ENCODE results near the gene ENTPD6. TPM values are rescaled to one million over a fixed set of nuclear protein-coding genes. Genes with fewer than 3 reads are reported as not detected.

The ENTPD6 gene
- total and polyA plus RNA-seq, 2 of the 4 experiments (the other 2 are of a cell fraction), result 61.1 to 98.6 TPM

DNA sequence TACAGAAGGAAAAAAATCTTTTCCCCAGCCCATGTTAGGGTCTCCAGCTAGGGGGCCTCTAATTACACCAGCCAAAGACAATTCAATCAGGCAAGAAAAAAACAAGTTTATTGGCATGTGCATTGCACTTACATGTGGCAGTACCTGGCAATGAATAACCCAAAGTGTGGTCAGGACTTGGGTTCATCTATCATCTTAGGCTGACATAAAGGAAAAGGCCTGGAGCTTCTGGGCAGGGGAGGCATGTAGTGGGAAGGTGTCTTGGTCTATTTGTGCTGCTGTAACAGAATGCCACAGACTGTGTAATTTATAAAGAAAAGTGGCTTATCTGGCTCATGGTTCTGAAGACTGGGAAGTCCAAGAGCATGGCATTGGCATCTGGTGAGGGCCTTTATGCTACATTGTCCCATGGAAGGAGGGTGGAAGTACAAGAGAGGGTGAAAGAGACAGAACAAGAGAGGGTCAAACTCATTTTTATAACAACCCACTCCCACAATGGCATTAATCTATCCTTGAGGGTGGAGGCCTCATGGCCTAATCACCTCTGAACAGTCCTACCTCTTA, 48.0 kb downstream of the ENTPD6 start:
- Histone ChIP-seq H4K91ac (ENCODE audit: insufficient read depth, low read depth, low read length) (no peak overlapping the region), H3K4me3 (ENCODE audit: insufficient read depth, low read depth, low read length) (no peak overlapping the region), H3K27me3 (ENCODE audit: control insufficient read depth, insufficient read depth, low read length) (no peaks in the 10 kb centered on the region), H2BK20ac (ENCODE audit: low read depth, low read length) (no peak overlapping the region), H3K4me2 (ENCODE audit: low read depth, low read length) (no peak overlapping the region), H3K36me3 (ENCODE audit: control insufficient read depth, insufficient read depth, low read length) (no peaks in the 10 kb centered on the region), H3K4ac (ENCODE audit: low read depth, low read length) (no peak overlapping the region), H3K18ac (ENCODE audit: low read depth, low read length) (no peak overlapping the region), H2BK15ac (ENCODE audit: low read depth, low read length) (no peak overlapping the region), H4K8ac (ENCODE audit: low read depth in 2 of 2, low read length in 2 of 2) (no peak overlapping the region), H2AFZ (replicated peaks; ENCODE audit: low read length, poor library complexity) (no peak overlapping the region), H3K4me1 (ENCODE audit: control insufficient read depth, insufficient read depth, low read length) (peaks cover 8% of the 10 kb centered on the region), H3K14ac (replicated peaks; ENCODE audit: low read depth, low read length) (no peak overlapping the region), H2AK9ac (replicated peaks; ENCODE audit: low read depth, low read length, poor library complexity) (no peak overlapping the region), H3K56ac (ENCODE audit: extremely low read depth, insufficient read depth, low read length) (no peak overlapping the region), H3K9me3 (ENCODE audit: control insufficient read depth, insufficient read depth, low read length) (no peaks in the 10 kb centered on the region), H2BK5ac (ENCODE audit: low read depth, low read length, poor library complexity, severe bottlenecking) (no peak overlapping the region), H3K27ac (ENCODE audit: insufficient read depth, low read length) (no peak overlapping the region), H3K79me1 (ENCODE audit: low read depth in 1 of 2, low read length in 2 of 2) (peaks cover 0 to 23% of the 10 kb centered on the region in 2 experiments; a peak in 2 of 4 replicates), H3K9ac (ENCODE audit: low read depth, low read length) (no peak overlapping the region), H2AK5ac (ENCODE audit: low read depth, low read length) (peak overlapping the region; percentile 15; the same call in 1 of the 2 replicates), H3K23ac (ENCODE audit: low read depth, low read length) (no peak overlapping the region), H4K5ac (ENCODE audit: low read depth, low read length) (no peak overlapping the region), H2BK120ac (ENCODE audit: low read depth, low read length) (no peak overlapping the region), H3K9me1 (ENCODE audit: insufficient read depth, low read length) (peaks cover 29% of the 10 kb centered on the region), H4K20me1 (ENCODE audit: insufficient read depth, low read length) (no peaks in the 10 kb centered on the region; the same call in 1 of the 2 replicates)
- dilution Hi-C loops (cut with HindIII; ENCODE audit: low sequenced_read_pairs, unreplicated experiment) (no loop called here), in situ Hi-C loops (cut with MboI; ENCODE audit: low sequenced_read_pairs) (no loop called here), intact Hi-C loops (cut with micrococcal nuclease) (no loop called here)
- CTCF ChIA-PET, result no interaction called here
- DNase-seq, result no peak
- no peak for ATAC-seq (ENCODE audit: low read depth)
- TF ChIP-seq RFX5 (IDR thresholded peaks at IDR 0.05; ENCODE audit: low read depth, low read length) (no peak), POLR2A (IDR thresholded peaks at IDR 0.05; ENCODE audit: low read depth, low read length) (no peak), MAFK (IDR thresholded peaks at IDR 0.05; ENCODE audit: low read depth, low read length) (no peak), CHD1 (IDR thresholded peaks at IDR 0.05; ENCODE audit: low read depth, low read length) (no peak), FOS (IDR thresholded peaks at IDR 0.05; ENCODE audit: low read depth, low read length) (no peak), CEBPB (IDR thresholded peaks at IDR 0.05; ENCODE audit: low read depth, low read length) (no peak), RCOR1 (IDR thresholded peaks at IDR 0.05; ENCODE audit: insufficient replicate concordance, low read length) (no peak), MAZ (IDR thresholded peaks at IDR 0.05; ENCODE audit: borderline replicate concordance, low read depth, low read length) (no peak), MXI1 (IDR thresholded peaks at IDR 0.05; ENCODE audit: borderline replicate concordance, low read depth, low read length) (no peak), RAD21 (IDR thresholded peaks at IDR 0.05; ENCODE audit: low read length) (no peak), BHLHE40 (IDR thresholded peaks at IDR 0.05; ENCODE audit: low read depth, low read length) (no peak), SMC3 (IDR thresholded peaks at IDR 0.05; ENCODE audit: low read depth, low read length) (no peak)
- TF ChIP-seq, protein P1, sequence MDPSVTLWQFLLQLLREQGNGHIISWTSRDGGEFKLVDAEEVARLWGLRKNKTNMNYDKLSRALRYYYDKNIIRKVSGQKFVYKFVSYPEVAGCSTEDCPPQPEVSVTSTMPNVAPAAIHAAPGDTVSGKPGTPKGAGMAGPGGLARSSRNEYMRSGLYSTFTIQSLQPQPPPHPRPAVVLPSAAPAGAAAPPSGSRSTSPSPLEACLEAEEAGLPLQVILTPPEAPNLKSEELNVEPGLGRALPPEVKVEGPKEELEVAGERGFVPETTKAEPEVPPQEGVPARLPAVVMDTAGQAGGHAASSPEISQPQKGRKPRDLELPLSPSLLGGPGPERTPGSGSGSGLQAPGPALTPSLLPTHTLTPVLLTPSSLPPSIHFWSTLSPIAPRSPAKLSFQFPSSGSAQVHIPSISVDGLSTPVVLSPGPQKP (IDR thresholded peaks at IDR 0.05; ENCODE audit: borderline replicate concordance, low read depth, low read length), result no peak
- TF ChIP-seq, protein P2, sequence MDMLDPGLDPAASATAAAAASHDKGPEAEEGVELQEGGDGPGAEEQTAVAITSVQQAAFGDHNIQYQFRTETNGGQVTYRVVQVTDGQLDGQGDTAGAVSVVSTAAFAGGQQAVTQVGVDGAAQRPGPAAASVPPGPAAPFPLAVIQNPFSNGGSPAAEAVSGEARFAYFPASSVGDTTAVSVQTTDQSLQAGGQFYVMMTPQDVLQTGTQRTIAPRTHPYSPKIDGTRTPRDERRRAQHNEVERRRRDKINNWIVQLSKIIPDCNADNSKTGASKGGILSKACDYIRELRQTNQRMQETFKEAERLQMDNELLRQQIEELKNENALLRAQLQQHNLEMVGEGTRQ (IDR thresholded peaks at IDR 0.05; ENCODE audit: low read depth, low read length), result no peak
- TF ChIP-seq, protein P3, sequence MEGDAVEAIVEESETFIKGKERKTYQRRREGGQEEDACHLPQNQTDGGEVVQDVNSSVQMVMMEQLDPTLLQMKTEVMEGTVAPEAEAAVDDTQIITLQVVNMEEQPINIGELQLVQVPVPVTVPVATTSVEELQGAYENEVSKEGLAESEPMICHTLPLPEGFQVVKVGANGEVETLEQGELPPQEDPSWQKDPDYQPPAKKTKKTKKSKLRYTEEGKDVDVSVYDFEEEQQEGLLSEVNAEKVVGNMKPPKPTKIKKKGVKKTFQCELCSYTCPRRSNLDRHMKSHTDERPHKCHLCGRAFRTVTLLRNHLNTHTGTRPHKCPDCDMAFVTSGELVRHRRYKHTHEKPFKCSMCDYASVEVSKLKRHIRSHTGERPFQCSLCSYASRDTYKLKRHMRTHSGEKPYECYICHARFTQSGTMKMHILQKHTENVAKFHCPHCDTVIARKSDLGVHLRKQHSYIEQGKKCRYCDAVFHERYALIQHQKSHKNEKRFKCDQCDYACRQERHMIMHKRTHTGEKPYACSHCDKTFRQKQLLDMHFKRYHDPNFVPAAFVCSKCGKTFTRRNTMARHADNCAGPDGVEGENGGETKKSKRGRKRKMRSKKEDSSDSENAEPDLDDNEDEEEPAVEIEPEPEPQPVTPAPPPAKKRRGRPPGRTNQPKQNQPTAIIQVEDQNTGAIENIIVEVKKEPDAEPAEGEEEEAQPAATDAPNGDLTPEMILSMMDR (conservative IDR thresholded peaks at IDR 0.05; ENCODE audit: low read depth, low read length), result no peak
- BruUV-seq (replicated peaks), result no TSS peak
- POLR2A ChIA-PET (ENCODE audit: unreplicated experiment), result no interaction called here

Measured in IMR-90 (cell line).